ENCODE results near the gene LINGO3.

DNA sequence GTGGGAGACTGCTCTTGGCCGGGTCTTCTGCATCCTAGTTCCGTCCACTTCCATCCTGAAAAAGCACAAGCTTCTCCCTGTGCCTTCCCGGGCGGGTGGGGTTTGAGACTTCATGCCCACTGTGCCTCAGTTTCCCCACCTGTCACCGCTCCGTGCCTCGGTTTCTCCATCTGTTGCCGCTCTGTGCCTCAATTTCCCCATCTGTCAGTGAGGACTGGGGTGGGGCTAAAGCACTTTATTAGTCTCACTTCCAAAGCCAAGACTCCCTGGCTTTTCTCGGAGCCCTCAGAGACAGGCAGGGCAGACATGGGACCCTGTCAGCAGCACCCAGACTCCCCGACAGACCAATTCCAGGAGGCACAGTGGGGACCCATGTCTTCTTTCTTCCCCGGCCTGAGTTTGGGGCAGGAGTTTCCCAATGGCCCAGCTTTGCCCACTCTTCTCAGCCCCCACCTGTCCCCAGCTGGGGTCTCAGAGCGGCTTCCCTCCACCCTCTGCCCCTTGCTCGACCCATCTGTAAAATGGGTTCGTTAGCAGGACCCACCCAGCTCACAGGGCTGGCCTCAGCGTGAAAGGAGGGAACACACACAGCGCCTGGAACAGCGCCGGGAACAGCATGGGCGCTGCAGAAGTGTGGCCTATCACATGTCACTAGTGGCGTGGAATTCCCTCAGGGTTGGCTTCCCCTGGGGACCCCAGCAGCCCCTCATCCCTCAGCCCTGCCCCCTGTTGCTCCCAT is 21.4 kb downstream of the LINGO3 start:
- TF ChIP-seq EZH2 (IDR thresholded peaks at IDR 0.05; ENCODE audit: low read length), result no peak
- TF ChIP-seq, protein P1, sequence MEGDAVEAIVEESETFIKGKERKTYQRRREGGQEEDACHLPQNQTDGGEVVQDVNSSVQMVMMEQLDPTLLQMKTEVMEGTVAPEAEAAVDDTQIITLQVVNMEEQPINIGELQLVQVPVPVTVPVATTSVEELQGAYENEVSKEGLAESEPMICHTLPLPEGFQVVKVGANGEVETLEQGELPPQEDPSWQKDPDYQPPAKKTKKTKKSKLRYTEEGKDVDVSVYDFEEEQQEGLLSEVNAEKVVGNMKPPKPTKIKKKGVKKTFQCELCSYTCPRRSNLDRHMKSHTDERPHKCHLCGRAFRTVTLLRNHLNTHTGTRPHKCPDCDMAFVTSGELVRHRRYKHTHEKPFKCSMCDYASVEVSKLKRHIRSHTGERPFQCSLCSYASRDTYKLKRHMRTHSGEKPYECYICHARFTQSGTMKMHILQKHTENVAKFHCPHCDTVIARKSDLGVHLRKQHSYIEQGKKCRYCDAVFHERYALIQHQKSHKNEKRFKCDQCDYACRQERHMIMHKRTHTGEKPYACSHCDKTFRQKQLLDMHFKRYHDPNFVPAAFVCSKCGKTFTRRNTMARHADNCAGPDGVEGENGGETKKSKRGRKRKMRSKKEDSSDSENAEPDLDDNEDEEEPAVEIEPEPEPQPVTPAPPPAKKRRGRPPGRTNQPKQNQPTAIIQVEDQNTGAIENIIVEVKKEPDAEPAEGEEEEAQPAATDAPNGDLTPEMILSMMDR (optimal IDR thresholded peaks at IDR 0.05 in 1 of 3, IDR thresholded peaks at IDR 0.05 in 1 of 3, conservative IDR thresholded peaks at IDR 0.05 in 1 of 3; ENCODE audit: extremely low read depth in 1 of 3, insufficient read depth in 2 of 3, low read length in 3 of 3), result no peak

Data from keratinocyte (primary cell).